H1 (cell line): ENCODE results near the gene PDE4D. TPM values are rescaled to one million over a fixed set of nuclear protein-coding genes. Genes with fewer than 3 reads are reported as not detected.

Experiments
- CTCF ChIA-PET: fragments of 300-600 bp; sonication (Branson Sonifier 250); formaldehyde crosslinking; loops from one replicate; lab custom pipeline; 2021; ENCODE audit not compliant: partially characterized antibody; lab: Charles Lee
- POLR2A ChIA-PET: fragments of 300-600 bp; sonication (Branson Sonifier 250); formaldehyde crosslinking; loops from one replicate; lab custom pipeline; 2021; ENCODE audit warnings: inconsistent platforms; ENCODE audit not compliant: partially characterized antibody; lab: Charles Lee
- DNase-seq, 2 experiments: peaks; one replicate each; pipeline versions ENCODE4 v3.0.0 to v3.0.0-alpha.2; 2010 to 2022; ENCODE audit warnings: low spot score in 2 of 2, low read depth in 1 of 2, mixed read lengths in 1 of 2
- FAIRE-seq: peaks from 2 replicates; lab custom pipeline; 2011; peaks lifted over from hg19 to GRCh38; lab: Jason Lieb, UNC
- H2AFZ ChIP-seq: 2 replicates; pipeline ENCODE4 v1.8.1; 2012; ENCODE audit warnings: low read length, inconsistent platforms
- H2AK5ac ChIP-seq: 2 replicates; pipeline ENCODE4 v1.6.1; 2013; ENCODE audit warnings: low read depth, low read length
- H2BK120ac ChIP-seq: replicated peaks from 2 replicates; pipeline ENCODE3; 2013; ENCODE audit warnings: low read depth, low read length, inconsistent platforms
- H2BK12ac ChIP-seq: 2 replicates; pipeline ENCODE4 v1.6.1; 2013; ENCODE audit warnings: low read depth, low read length
- H2BK15ac ChIP-seq: 2 replicates; pipeline ENCODE4 v1.6.1; 2013; ENCODE audit warnings: low read length
- H2BK20ac ChIP-seq: 2 replicates; pipeline ENCODE4 v1.6.1; 2013; ENCODE audit warnings: low read length
- H2BK5ac ChIP-seq: 2 replicates; pipeline ENCODE4 v1.6.1; 2013; ENCODE audit warnings: low read depth, low read length
- H3K14ac ChIP-seq: 2 replicates; pipeline ENCODE4 v1.6.1; 2013; ENCODE audit warnings: inconsistent platforms; ENCODE audit not compliant: insufficient read length
- H3K18ac ChIP-seq: 2 replicates; pipeline ENCODE4 v1.6.1; 2013; ENCODE audit warnings: low read length; ENCODE audit errors: extremely low read depth
- H3K23ac ChIP-seq: 2 replicates; pipeline ENCODE4 v1.6.1; 2013; ENCODE audit warnings: inconsistent platforms; ENCODE audit not compliant: insufficient read length
- H3K23me2 ChIP-seq: 2 replicates; pipeline ENCODE4 v1.6.1; 2013; ENCODE audit warnings: low read depth, low read length
- H3K27ac ChIP-seq: 2 replicates; pipeline ENCODE4 v1.6.1; 2011; ENCODE audit warnings: low read depth, low read length, inconsistent platforms
- H3K27me3 ChIP-seq, 4 experiments: replicated peaks in 1 of 4; 1 replicate in 1 of 4; 2 replicates in 3 of 4; pipeline versions ENCODE4 v1.6.1 to v1.8.1; 2011 to 2013; ENCODE audit warnings: low read length in 3 of 4, mild to moderate bottlenecking in 3 of 4, inconsistent platforms in 2 of 4, mixed read lengths in 2 of 4, moderate library complexity in 1 of 4; ENCODE audit not compliant: control insufficient read depth in 3 of 4, insufficient read depth in 3 of 4; ENCODE audit errors: extremely low read depth in 1 of 4
- H3K36me3 ChIP-seq, 4 experiments: 2 replicates each; pipeline versions ENCODE4 v1.6.1 to v1.8.1; 2011 to 2013; ENCODE audit warnings: mild to moderate bottlenecking in 4 of 4, low read length in 3 of 4, moderate library complexity in 2 of 4, control low read depth in 1 of 4, inconsistent platforms in 1 of 4; ENCODE audit not compliant: insufficient read depth in 4 of 4, control insufficient read depth in 2 of 4
- H3K4ac ChIP-seq: replicated peaks from 2 replicates; pipeline ENCODE3; 2013; ENCODE audit warnings: low read length, low read depth, mixed read lengths, inconsistent platforms; ENCODE audit not compliant: insufficient read length
- H3K4me1 ChIP-seq, 4 experiments: replicated peaks in 1 of 4; 1 replicate in 1 of 4; 2 replicates in 3 of 4; pipeline versions ENCODE4 v1.6.1 to v1.8.1; 2011 to 2013; ENCODE audit warnings: low read length in 3 of 4, inconsistent platforms in 2 of 4, mixed read lengths in 1 of 4; ENCODE audit not compliant: insufficient read depth in 4 of 4, control insufficient read depth in 3 of 4
- H3K4me2 ChIP-seq, 2 experiments: 2 replicates each; pipeline versions ENCODE4 v1.6.1 to v1.8.1; 2011 to 2013; ENCODE audit warnings: low read depth in 2 of 2, low read length in 2 of 2, control low read depth in 1 of 2, inconsistent platforms in 1 of 2, mild to moderate bottlenecking in 1 of 2; ENCODE audit not compliant: insufficient read depth in 1 of 2
- H3K4me3 ChIP-seq, 4 experiments: fragments of 200-600, 300-600 bp in 1 of 4; sonication (generic), shearing (Covaris generic), sonication (Bioruptor Twin) in 1 of 4; 2 replicates each; pipeline versions ENCODE4 v1.5.1 to v1.8.1; 2011 to 2016; ENCODE audit warnings: low read length in 4 of 4, low read depth in 3 of 4, control low read depth in 2 of 4, inconsistent platforms in 2 of 4, mild to moderate bottlenecking in 2 of 4, mixed read lengths in 1 of 4, moderate library complexity in 1 of 4; ENCODE audit not compliant: insufficient read depth in 2 of 4; ENCODE audit errors: extremely low read depth in 1 of 4
- H3K56ac ChIP-seq: replicated peaks from 2 replicates; pipeline ENCODE3; 2013; ENCODE audit warnings: low read depth, mild to moderate bottlenecking, mixed read lengths, low read length, inconsistent platforms; ENCODE audit not compliant: insufficient read length
- H3K79me1 ChIP-seq: 2 replicates; pipeline ENCODE4 v1.6.1; 2013; ENCODE audit warnings: low read depth, low read length, control low read depth
- H3K79me2 ChIP-seq, 2 experiments: 2 replicates each; pipeline versions ENCODE4 v1.6.1 to v1.8.1; 2012 to 2013; ENCODE audit warnings: low read length in 2 of 2, mild to moderate bottlenecking in 2 of 2, inconsistent platforms in 1 of 2; ENCODE audit not compliant: insufficient read depth in 2 of 2, control insufficient read depth in 1 of 2
- H3K9ac ChIP-seq, 4 experiments: replicated peaks in 1 of 4; 1 replicate in 1 of 4; 2 replicates in 3 of 4; pipeline versions ENCODE4 v1.6.1 to v1.8.1; 2011 to 2013; ENCODE audit warnings: low read depth in 3 of 4, low read length in 3 of 4, control low read depth in 2 of 4, mild to moderate bottlenecking in 2 of 4, moderate library complexity in 2 of 4, inconsistent platforms in 1 of 4; ENCODE audit errors: extremely low read depth in 1 of 4
- H3K9me3 ChIP-seq, 2 experiments: 2 replicates each; pipeline versions ENCODE4 v1.6.1 to v1.8.1; 2012 to 2013; ENCODE audit warnings: mild to moderate bottlenecking in 2 of 2, moderate library complexity in 2 of 2, control low read depth in 1 of 2, inconsistent platforms in 1 of 2, low read depth in 1 of 2, low read length in 1 of 2, mixed read lengths in 1 of 2; ENCODE audit not compliant: insufficient read depth in 2 of 2
- H4K20me1 ChIP-seq, 2 experiments: replicated peaks in 1 of 2; 2 replicates each; pipeline versions ENCODE3 to v1.8.1; 2011 to 2013; ENCODE audit warnings: inconsistent platforms in 2 of 2, low read length in 2 of 2, mild to moderate bottlenecking in 1 of 2; ENCODE audit not compliant: insufficient read depth in 2 of 2, control insufficient read depth in 1 of 2
- H4K5ac ChIP-seq: 2 replicates; pipeline ENCODE4 v1.6.1; 2013; ENCODE audit warnings: low read length, low read depth, mixed read lengths, inconsistent platforms; ENCODE audit not compliant: insufficient read length
- H4K8ac ChIP-seq: 2 replicates; pipeline ENCODE4 v1.8.0; 2013; ENCODE audit warnings: mild to moderate bottlenecking, moderate library complexity, low read length, inconsistent platforms; ENCODE audit not compliant: insufficient read depth; ENCODE audit errors: extremely low read depth
- H4K91ac ChIP-seq: replicated peaks from 2 replicates; pipeline ENCODE3; 2013; ENCODE audit warnings: low read length, mixed read lengths, inconsistent platforms; ENCODE audit not compliant: insufficient read length
- CBX8 ChIP-seq: fragments of 300-800, 300-1000 bp; sonication (generic); IDR thresholded peaks from 2 replicates; pipeline ENCODE4 v1.7.1; 2016; ENCODE audit warnings: low read depth, low read length, borderline replicate concordance
- EGR1 ChIP-seq: IDR thresholded peaks from 2 replicates; pipeline ENCODE4 v1.6.1; 2011; ENCODE audit warnings: low read depth, low read length, borderline replicate concordance
- FOSL1 ChIP-seq: IDR thresholded peaks from 2 replicates; pipeline ENCODE4 v1.6.1; 2011; ENCODE audit warnings: mild to moderate bottlenecking, low read depth, low read length, moderate library complexity; ENCODE audit not compliant: insufficient read depth
- KDM4A ChIP-seq: IDR thresholded peaks from one replicate; pipeline ENCODE4 v1.7.1; 2012; ENCODE audit warnings: low read depth, mild to moderate bottlenecking, moderate library complexity, low read length, inconsistent platforms; ENCODE audit not compliant: severe bottlenecking
- SIRT6 ChIP-seq: IDR thresholded peaks from one replicate; pipeline ENCODE4 v1.7.1; 2012; ENCODE audit warnings: low read length, inconsistent platforms
- polyA plus RNA-seq, 7 experiments: library from polyadenylated mRNA; depleted of rRNA in 3 of 7; stranded (reverse) in 5 of 7; unstranded in 2 of 7; fragments of >200 nt in 5 of 7; fragments of 200-250 nt in 2 of 7; gene quantifications; 1 replicate in 5 of 7; 2 replicates in 1 of 7; 4 replicates in 1 of 7; pipeline versions ENCODE4 v1.2.1 to v1.2.3, GENCODE V29; 2011 to 2013; ENCODE audit warnings: missing spikeins in 2 of 7, mixed read lengths in 2 of 7
- total RNA-seq: library from RNA; stranded (reverse); fragmentation: NEBNext Ultra II Directional; extraction: Animal tissue kit (Norgen Biotek cat#: 25700); gene quantifications from 2 replicates; pipeline ENCODE4 v1.2.1, GENCODE V29; 2021

The PDE4D gene
- total and polyA plus RNA-seq, 2 of the 8 experiments (the other 6 are each of a cell fraction or from before 2014, with no cell fraction given), result 2.3 to 3.7 TPM

DNA sequence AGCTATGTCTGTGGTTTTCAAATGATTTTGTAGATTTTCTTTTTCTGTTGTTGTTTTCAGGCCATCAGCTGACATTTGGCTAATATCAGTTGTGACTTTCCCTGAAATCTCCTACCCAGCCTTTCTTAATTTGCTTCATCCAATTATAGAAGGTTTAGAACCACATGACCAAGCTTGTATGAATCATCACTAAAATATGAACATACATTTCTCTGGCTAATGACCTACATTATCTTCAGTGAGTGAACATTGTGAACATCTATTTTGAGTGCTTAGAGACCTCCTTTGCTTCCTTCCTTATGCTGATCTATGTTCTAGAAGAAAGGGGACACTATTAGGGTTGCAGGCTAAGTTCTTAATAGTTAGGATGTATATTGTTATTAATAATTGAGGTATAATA lies 778.2 kb downstream of the PDE4D start:
- no peak overlapping the region for H3K27ac ChIP-seq
- no peak overlapping the region for H3K4me3 ChIP-seq
- no peaks in the 10 kb centered on the region for H3K27me3 ChIP-seq
- no peaks in the 10 kb centered on the region; the same call in 1 of the 2 replicates for H3K23me2 ChIP-seq
- H3K9ac ChIP-seq, result no peak overlapping the region
- no peaks in the 10 kb centered on the region for H3K36me3 ChIP-seq
- no peaks in the 10 kb centered on the region for H3K79me1 ChIP-seq
- no peak overlapping the region for H4K91ac ChIP-seq
- H2BK15ac ChIP-seq, result no peak overlapping the region
- no peak overlapping the region for H3K14ac ChIP-seq
- no peak overlapping the region for H2BK5ac ChIP-seq
- FAIRE-seq (no peak), DNase-seq (no peak)
- H2BK20ac ChIP-seq, result no peak overlapping the region
- no peak overlapping the region for H2AFZ ChIP-seq
- CTCF ChIA-PET, result no interaction called here
- no peak overlapping the region for H4K5ac ChIP-seq
- H3K4me1 ChIP-seq, result no peaks in the 10 kb centered on the region; a peak in 1 of 7 replicates
- H3K79me2 ChIP-seq, result no peaks in the 10 kb centered on the region
- TF ChIP-seq FOSL1 (no peak), KDM4A (no peak), SIRT6 (no peak), EGR1 (no peak), CBX8 (no peak)
- POLR2A ChIA-PET, result no interaction called here
- no peak overlapping the region for H3K23ac ChIP-seq
- no peak overlapping the region for H3K56ac ChIP-seq
- H3K4me2 ChIP-seq, result no peak overlapping the region
- no peak overlapping the region for H2BK12ac ChIP-seq
- H3K9me3 ChIP-seq, result no peaks in the 10 kb centered on the region
- no peaks in the 10 kb centered on the region for H4K20me1 ChIP-seq
- no peak overlapping the region for H3K4ac ChIP-seq
- no peak overlapping the region for H3K18ac ChIP-seq
- no peak overlapping the region for H2AK5ac ChIP-seq
- H4K8ac ChIP-seq, result no peak overlapping the region
- H2BK120ac ChIP-seq, result no peak overlapping the region
